ENCODE data around the gene OR1A1. TPM values are rescaled to one million over a fixed set of nuclear protein-coding genes. Genes with fewer than 3 reads are reported as not detected.
"Not testable (repeated sequence)": the region's sequence is repeated elsewhere in the genome, so short reads cannot be mapped to it uniquely, and the experiment has no call there.

The OR1A1 gene
- total and polyA plus RNA-seq, 2 of the 13 experiments (the other 11 are each of a cell fraction or from before 2014, with no cell fraction given), result not detected

GRCh38 chr17:3213001-3213400 is 5.5 kb downstream of the OR1A1 start (continued):
- TF ChIP-seq GRHL1 (CRISPR knock-in tag; conservative IDR thresholded peaks at IDR 0.05), result no peak

- FAIRE-seq (no peak), DNase-seq (ENCODE audit: low spot score) (no peak), ATAC-seq (no peak)
- Histone ChIP-seq H3K4me3 (replicated peaks in 1 of 3; ENCODE audit: insufficient read depth in 1 of 3, low read depth in 2 of 3, low read length in 3 of 3) (no peak overlapping the region), H3K79me2 (ENCODE audit: insufficient read depth, low read length) (no peaks in the 10 kb centered on the region), H4K20me1 (ENCODE audit: insufficient read depth, low read length) (no peaks in the 10 kb centered on the region), H3K27me3 (ENCODE audit: control insufficient read depth in 1 of 2, insufficient read depth in 2 of 2, low read length in 2 of 2) (no peaks in the 10 kb centered on the region), H2AFZ (ENCODE audit: low read length) (no peak overlapping the region), H3K27ac (ENCODE audit: extremely low read length, insufficient read depth, low read length) (no peak overlapping the region), H3K9me3 (ENCODE audit: low read length) (no peaks in the 10 kb centered on the region), H3K36me3 (replicated peaks in 1 of 2; ENCODE audit: control insufficient read depth in 1 of 2, insufficient read depth in 2 of 2, low read length in 2 of 2) (no peaks in the 10 kb centered on the region), H3K4me1 (ENCODE audit: insufficient read depth, low read length) (no peaks in the 10 kb centered on the region), H3K9ac (ENCODE audit: insufficient read depth, low read depth, low read length) (no peak overlapping the region), H3K4me2 (ENCODE audit: low read depth, low read length) (no peak overlapping the region)
- WGBS (ENCODE audit: low lambda C conversion rate), result 36% methylated on average over 6 of the region's 6 CpGs
- in situ Hi-C loops (cut with HindIII; ENCODE audit: extremely low pct_ligation_motif_present, low pct_unique_long_range_greater_than_20kb) (no loop called here), intact Hi-C loops (cut with micrococcal nuclease; ENCODE audit: unreplicated experiment) (no loop called here)
- TF ChIP-seq THAP11 (CRISPR knock-in tag; IDR thresholded peaks at IDR 0.05), result peak; percentile 77
- TF ChIP-seq ZNF143 (CRISPR knock-in tag; IDR thresholded peaks at IDR 0.05), result peak; percentile 62; the same call in 1 of the 2 replicates
- no peak for TF ChIP-seq ZNF543 (CRISPR knock-in tag; IDR thresholded peaks at IDR 0.05)
- TF ChIP-seq ZNF839 (CRISPR knock-in tag; IDR thresholded peaks at IDR 0.05; ENCODE audit: borderline replicate concordance), result no peak
- ChIA-PET CTCF (ENCODE audit: low intra/inter-chr PET ratio, low total read pairs) (no interaction called here), POLR2A (no interaction called here)
- BruUV-seq (replicated peaks), result no TSS peak
These were observed 6.1 kb downstream of the OR1A1 start for GRCh38 chr17:3213587-3213986.

- 7% methylated on average over 3 of the region's 3 CpGs for WGBS (ENCODE audit: low lambda C conversion rate)
- H4K20me1 ChIP-seq (ENCODE audit: insufficient read depth, low read length); ATAC-seq; in situ Hi-C loops (cut with HindIII; ENCODE audit: extremely low pct_ligation_motif_present, low pct_unique_long_range_greater_than_20kb); H3K9ac ChIP-seq (ENCODE audit: insufficient read depth, low read depth, low read length); POLR2A ChIA-PET; H3K27me3 ChIP-seq (ENCODE audit: control insufficient read depth in 1 of 2, insufficient read depth in 2 of 2, low read length in 2 of 2); FAIRE-seq; H3K36me3 ChIP-seq (replicated peaks in 1 of 2; ENCODE audit: control insufficient read depth in 1 of 2, insufficient read depth in 2 of 2, low read length in 2 of 2); H3K9me3 ChIP-seq (ENCODE audit: low read length); H3K4me3 ChIP-seq (replicated peaks in 1 of 3; ENCODE audit: insufficient read depth in 1 of 3, low read depth in 2 of 3, low read length in 3 of 3); H3K4me2 ChIP-seq (ENCODE audit: low read depth, low read length); DNase-seq (ENCODE audit: low spot score); BruUV-seq (replicated peaks); H3K79me2 ChIP-seq (ENCODE audit: insufficient read depth, low read length); CTCF ChIA-PET (ENCODE audit: low intra/inter-chr PET ratio, low total read pairs); H2AFZ ChIP-seq (ENCODE audit: low read length); H3K4me1 ChIP-seq (ENCODE audit: insufficient read depth, low read length); intact Hi-C loops (cut with micrococcal nuclease; ENCODE audit: unreplicated experiment); H3K27ac ChIP-seq (ENCODE audit: extremely low read length, insufficient read depth, low read length): not testable (repeated sequence)
These were observed 12.5 kb downstream of the OR1A1 start for GRCh38 chr17:3219978-3220377.
